Activated effector memory CD4-positive, alpha-beta T cell treated with anti-CD3 and anti-CD28 coated beads, Interleukin-2, amount 50 U/mL, for 16 hours (primary cell): Measurements from ENCODE around the gene SCGB2B2.
"Not testable (repeated sequence)": the region's sequence is repeated elsewhere in the genome, so short reads cannot be mapped to it uniquely, and the experiment has no call there.

Source experiments
- DNase-seq: peaks from one replicate; pipeline ENCODE4 v3.0.0-alpha.2; 2020

The SCGB2B2 gene

GRCh38 chr19:34668077-34668689 lies 8.8 kb downstream of the SCGB2B2 start:
- DNase-seq = not testable (repeated sequence)

GRCh38 chr19:34667349-34668076 lies 9.4 kb downstream of the SCGB2B2 start:
- DNase-seq = no peak

GRCh38 chr19:34666958-34667265 lies 10.0 kb downstream of the SCGB2B2 start:
- no peak for DNase-seq

GRCh38 chr19:34666200-34666957 lies 10.6 kb downstream of the SCGB2B2 start:
- no peak for DNase-seq

- DNase-seq = not testable (repeated sequence)
Observed at GRCh38 chr19:34665275-34665674, 11.7 kb downstream of the SCGB2B2 start.

- no peak for DNase-seq
Observed at GRCh38 chr19:34664870-34665269, 12.1 kb downstream of the SCGB2B2 start.

GRCh38 chr19:34664168-34664567 lies 12.8 kb downstream of the SCGB2B2 start:
- no peak for DNase-seq

- DNase-seq = peak; percentile 76
Observed at GRCh38 chr19:34662919-34663318, 14.0 kb downstream of the SCGB2B2 start.

GRCh38 chr19:34661357-34661756 lies 15.6 kb downstream of the SCGB2B2 start:
- no peak for DNase-seq

- no peak for DNase-seq
Observed at GRCh38 chr19:34655651-34656050, 21.3 kb downstream of the SCGB2B2 start.

GRCh38 chr19:34654796-34655195 lies 22.2 kb downstream of the SCGB2B2 start:
- no peak for DNase-seq

- DNase-seq = no peak
Observed at GRCh38 chr19:34651747-34652146, 25.2 kb downstream of the SCGB2B2 start.

GRCh38 chr19:34649886-34650543 lies 26.9 kb downstream of the SCGB2B2 start:
- no peak for DNase-seq

GRCh38 chr19:34645551-34645950 lies 31.4 kb downstream of the SCGB2B2 start:
- DNase-seq = no peak

GRCh38 chr19:34644991-34645461 lies 31.9 kb downstream of the SCGB2B2 start:
- DNase-seq = no peak

GRCh38 chr19:34642241-34642640 lies 34.7 kb downstream of the SCGB2B2 start:
- no peak for DNase-seq

- peak; percentile 86 for DNase-seq
Observed at GRCh38 chr19:34639491-34640085, 37.4 kb downstream of the SCGB2B2 start.

- DNase-seq = no peak
Observed at GRCh38 chr19:34633802-34634201, 43.2 kb downstream of the SCGB2B2 start.
